GM23338 (cell line): Measurements from ENCODE around the gene SLC13A4. TPM values are rescaled to one million over a fixed set of nuclear protein-coding genes. Genes with fewer than 3 reads are reported as not detected.

Source experiments
- ATAC-seq: fragments of 200-7000 bp; cut with Tn5 transposase; 3 replicates; pipeline ENCODE4 v1.9.1; 2020
- DNase-seq: peaks from one replicate; pipeline ENCODE4 v3.0.0-alpha.2; 2015; ENCODE audit warnings: low spot score
- H2AFZ ChIP-seq: fragments of 200-600 bp; sonication (generic); 2 replicates; pipeline ENCODE4 v1.8.0; 2016; ENCODE audit warnings: antibody characterized with exemption, mild to moderate bottlenecking, moderate library complexity
- H3F3A ChIP-seq: fragments of 200-600 bp; sonication (generic); replicated peaks from 2 replicates; pipeline ENCODE4 v1.8.0; 2017; ENCODE audit warnings: antibody characterized with exemption, mixed run types, low read depth
- H3K27ac ChIP-seq: fragments of 200-600 bp; sonication (generic); 2 replicates; pipeline ENCODE4 v1.6.1; 2016; ENCODE audit warnings: low read depth
- H3K27me3 ChIP-seq: fragments of 200-600 bp; sonication (generic); 2 replicates; pipeline ENCODE4 v1.8.0; 2016; ENCODE audit warnings: mild to moderate bottlenecking, mixed run types, moderate library complexity; ENCODE audit not compliant: insufficient read depth
- H3K36me3 ChIP-seq: fragments of 200-600 bp; sonication (generic); 2 replicates; pipeline ENCODE4 v1.8.0; 2016; ENCODE audit warnings: mild to moderate bottlenecking; ENCODE audit not compliant: insufficient read depth
- H3K4me1 ChIP-seq: fragments of 200-600 bp; sonication (generic); 2 replicates; pipeline ENCODE4 v1.8.0; 2016; ENCODE audit warnings: mild to moderate bottlenecking, moderate library complexity; ENCODE audit not compliant: insufficient read depth
- H3K4me2 ChIP-seq: fragments of 200-600 bp; sonication (generic); 2 replicates; pipeline ENCODE4 v1.7.1; 2017; ENCODE audit warnings: mixed run types
- H3K4me3 ChIP-seq: fragments of 200-600 bp; sonication (generic); 2 replicates; pipeline ENCODE4 v1.6.1; 2016; ENCODE audit warnings: mixed run types
- H3K79me2 ChIP-seq: fragments of 200-600 bp; sonication (generic); replicated peaks from 2 replicates; pipeline ENCODE4 v1.8.0; 2017; ENCODE audit warnings: mild to moderate bottlenecking; ENCODE audit not compliant: insufficient read depth
- H3K9me2 ChIP-seq: fragments of 200-600 bp; sonication (generic); 2 replicates; pipeline ENCODE4 v1.8.0; 2017; ENCODE audit not compliant: insufficient read depth
- H4K20me1 ChIP-seq: fragments of 200-600 bp; sonication (generic); replicated peaks from 2 replicates; pipeline ENCODE4 v1.8.0; 2017; ENCODE audit warnings: mild to moderate bottlenecking; ENCODE audit not compliant: insufficient read depth
- H3K27ac Mint-ChIP-seq: 2 replicates; pipeline ENCODE4 v1.8.0; 2020; ENCODE audit warnings: inconsistent platforms, mild to moderate bottlenecking, moderate library complexity, mixed read lengths
- H3K27me3 Mint-ChIP-seq: 3 replicates; pipeline ENCODE4 v1.8.0; 2022; ENCODE audit warnings: low read depth, mild to moderate bottlenecking, moderate library complexity, mixed read lengths, inconsistent platforms; ENCODE audit not compliant: insufficient read depth, poor library complexity
- H3K36me3 Mint-ChIP-seq: 3 replicates; pipeline ENCODE4 v1.8.0; 2021; ENCODE audit warnings: low read depth, mild to moderate bottlenecking, inconsistent platforms, moderate library complexity, mixed read lengths
- H3K4me1 Mint-ChIP-seq: 3 replicates; pipeline ENCODE4 v1.8.0; 2020; ENCODE audit warnings: mild to moderate bottlenecking, inconsistent platforms, mixed read lengths
- H3K4me3 Mint-ChIP-seq: 3 replicates; pipeline ENCODE4 v1.8.0; 2021; ENCODE audit warnings: moderate library complexity, mild to moderate bottlenecking, inconsistent platforms, mixed read lengths
- H3K9me3 Mint-ChIP-seq: 3 replicates; pipeline ENCODE4 v1.8.0; 2020; ENCODE audit warnings: moderate library complexity, mild to moderate bottlenecking, inconsistent platforms, mixed read lengths
- CREB1 ChIP-seq: fragments of 250-450 bp; sonication (Bioruptor Pico); IDR thresholded peaks from 2 replicates; pipeline ENCODE4 v1.5.0; 2020; ENCODE audit warnings: low read depth, mild to moderate bottlenecking, moderate library complexity
- CTCF ChIP-seq, 2 experiments: fragments of 200-600 bp in 1 of 2; sonication (generic) in 1 of 2; conservative IDR thresholded peaks; 2 replicates each; pipeline versions ENCODE4 v1.5.1 to v1.6.1; 2016 to 2017; ENCODE audit warnings: antibody characterized with exemption in 2 of 2, low read depth in 2 of 2, mild to moderate bottlenecking in 2 of 2, moderate library complexity in 1 of 2
- ETS1 ChIP-seq: IDR thresholded peaks from 2 replicates; pipeline ENCODE4 v1.6.1; 2016; ENCODE audit warnings: antibody characterized with exemption
- EZH2 ChIP-seq: fragments of 200-600 bp; sonication (generic); IDR thresholded peaks from one replicate; pipeline ENCODE4 v1.8.0; 2017; ENCODE audit warnings: antibody characterized with exemption, mild to moderate bottlenecking, low read depth; ENCODE audit not compliant: unreplicated experiment
- EZH2phosphoT487 ChIP-seq: fragments of 200-600 bp; sonication (generic); IDR thresholded peaks from one replicate; pipeline ENCODE4 v1.8.1; 2018; ENCODE audit warnings: antibody characterized with exemption; ENCODE audit not compliant: unreplicated experiment
- JUNB ChIP-seq: IDR thresholded peaks from one replicate; pipeline ENCODE4 v1.6.1; 2016; ENCODE audit warnings: antibody characterized with exemption; ENCODE audit not compliant: unreplicated experiment
- NANOG ChIP-seq: IDR thresholded peaks from 2 replicates; pipeline ENCODE4 v1.6.1; 2016; ENCODE audit warnings: antibody characterized with exemption, borderline replicate concordance
- POLR2AphosphoS5 ChIP-seq: IDR thresholded peaks from 2 replicates; pipeline ENCODE4 v1.6.1; 2016; ENCODE audit warnings: antibody characterized with exemption, low read depth
- STAT1 ChIP-seq: IDR thresholded peaks from one replicate; pipeline ENCODE4 v1.6.1; 2016; ENCODE audit warnings: antibody characterized with exemption; ENCODE audit not compliant: unreplicated experiment
- ZNF114 ChIP-seq: fragments of 250-450 bp; sonication (Bioruptor Pico); IDR thresholded peaks from 2 replicates; pipeline ENCODE4 v1.5.0; 2020; ENCODE audit warnings: mild to moderate bottlenecking, moderate library complexity
- ZNF331 ChIP-seq: fragments of 250-450 bp; sonication (Bioruptor Pico); IDR thresholded peaks from 2 replicates; pipeline ENCODE4 v1.5.0; 2020; ENCODE audit warnings: low read depth, mild to moderate bottlenecking, moderate library complexity
- polyA plus RNA-seq: library from polyadenylated mRNA; unstranded; fragments of >200 nt; fragmentation: Nextera tagmentation; extraction: Ambion mirVana; gene quantifications from 2 replicates; pipeline ENCODE4 v1.2.1, GENCODE V29; 2016
- total RNA-seq: library from RNA; depleted of rRNA; stranded (reverse); fragments of >200 nt; shearing (Covaris generic); gene quantifications from 2 replicates; pipeline ENCODE4 v1.2.3, GENCODE V29; 2014
- TF ChIP-seq, protein P1 (sequence below): fragments of 250-450 bp; sonication (Bioruptor Pico); IDR thresholded peaks from 2 replicates; pipeline ENCODE4 v1.5.0; 2020; ENCODE audit warnings: mild to moderate bottlenecking, moderate library complexity
- TF ChIP-seq, protein P2 (sequence below): IDR thresholded peaks from one replicate; pipeline ENCODE4 v1.6.1; 2018; ENCODE audit warnings: antibody characterized with exemption; ENCODE audit not compliant: unreplicated experiment

Gene SLC13A4
- total and polyA plus RNA-seq, 2 experiments from 2014 or later: 1.7 to 2.3 TPM

DNA sequence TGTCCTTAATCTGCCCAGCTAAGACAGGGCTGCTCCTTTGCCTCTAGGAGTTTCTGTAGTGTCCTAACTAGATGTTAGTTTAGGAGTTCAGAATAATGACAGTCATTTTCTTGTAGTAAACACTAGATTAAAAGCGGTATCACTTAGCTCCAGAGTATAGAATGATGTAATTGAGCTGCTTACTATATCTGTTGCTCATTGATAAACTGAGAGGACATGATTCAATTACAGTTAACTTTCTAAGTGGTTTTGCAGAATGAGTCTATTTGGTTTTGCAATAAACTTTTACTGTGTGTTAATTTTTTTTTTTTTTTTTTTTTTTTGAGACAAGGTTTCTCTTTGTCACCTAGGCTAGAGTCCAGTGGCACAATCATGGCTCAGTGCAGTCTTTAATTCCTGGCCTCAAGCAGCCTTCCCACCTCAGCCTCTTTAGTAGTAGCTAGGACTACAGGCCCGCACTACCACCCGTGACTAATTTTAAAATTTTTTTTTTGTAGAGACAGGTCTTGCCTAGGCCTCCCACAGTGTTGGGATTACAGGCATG lies 63.9 kb downstream of the SLC13A4 start:
- H3K4me1 Mint-ChIP-seq: peaks cover 13% of the 10 kb centered on the region; the same call in 2 of the 3 replicates
- Histone ChIP-seq H3K27ac (no peak overlapping the region), H3K36me3 (no peaks in the 10 kb centered on the region), H2AFZ (no peak overlapping the region), H3K9me2 (no peaks in the 10 kb centered on the region), H3K4me1 (peaks cover 13% of the 10 kb centered on the region), H3K27me3 (no peaks in the 10 kb centered on the region), H3F3A (peaks cover 13% of the 10 kb centered on the region; the same call in 1 of the 2 replicates), H4K20me1 (no peaks in the 10 kb centered on the region), H3K4me3 (peak overlapping the region; percentile 97; the same call in 1 of the 2 replicates), H3K79me2 (peaks cover 67% of the 10 kb centered on the region), H3K4me2 (peak overlapping the region; percentile 91)
- DNase-seq: no peak
- no peaks in the 10 kb centered on the region; the same call in 2 of the 3 replicates for H3K9me3 Mint-ChIP-seq
- H3K27ac Mint-ChIP-seq: peak overlapping the region; percentile 65; the same call in 1 of the 2 replicates
- TF ChIP-seq, protein P1, sequence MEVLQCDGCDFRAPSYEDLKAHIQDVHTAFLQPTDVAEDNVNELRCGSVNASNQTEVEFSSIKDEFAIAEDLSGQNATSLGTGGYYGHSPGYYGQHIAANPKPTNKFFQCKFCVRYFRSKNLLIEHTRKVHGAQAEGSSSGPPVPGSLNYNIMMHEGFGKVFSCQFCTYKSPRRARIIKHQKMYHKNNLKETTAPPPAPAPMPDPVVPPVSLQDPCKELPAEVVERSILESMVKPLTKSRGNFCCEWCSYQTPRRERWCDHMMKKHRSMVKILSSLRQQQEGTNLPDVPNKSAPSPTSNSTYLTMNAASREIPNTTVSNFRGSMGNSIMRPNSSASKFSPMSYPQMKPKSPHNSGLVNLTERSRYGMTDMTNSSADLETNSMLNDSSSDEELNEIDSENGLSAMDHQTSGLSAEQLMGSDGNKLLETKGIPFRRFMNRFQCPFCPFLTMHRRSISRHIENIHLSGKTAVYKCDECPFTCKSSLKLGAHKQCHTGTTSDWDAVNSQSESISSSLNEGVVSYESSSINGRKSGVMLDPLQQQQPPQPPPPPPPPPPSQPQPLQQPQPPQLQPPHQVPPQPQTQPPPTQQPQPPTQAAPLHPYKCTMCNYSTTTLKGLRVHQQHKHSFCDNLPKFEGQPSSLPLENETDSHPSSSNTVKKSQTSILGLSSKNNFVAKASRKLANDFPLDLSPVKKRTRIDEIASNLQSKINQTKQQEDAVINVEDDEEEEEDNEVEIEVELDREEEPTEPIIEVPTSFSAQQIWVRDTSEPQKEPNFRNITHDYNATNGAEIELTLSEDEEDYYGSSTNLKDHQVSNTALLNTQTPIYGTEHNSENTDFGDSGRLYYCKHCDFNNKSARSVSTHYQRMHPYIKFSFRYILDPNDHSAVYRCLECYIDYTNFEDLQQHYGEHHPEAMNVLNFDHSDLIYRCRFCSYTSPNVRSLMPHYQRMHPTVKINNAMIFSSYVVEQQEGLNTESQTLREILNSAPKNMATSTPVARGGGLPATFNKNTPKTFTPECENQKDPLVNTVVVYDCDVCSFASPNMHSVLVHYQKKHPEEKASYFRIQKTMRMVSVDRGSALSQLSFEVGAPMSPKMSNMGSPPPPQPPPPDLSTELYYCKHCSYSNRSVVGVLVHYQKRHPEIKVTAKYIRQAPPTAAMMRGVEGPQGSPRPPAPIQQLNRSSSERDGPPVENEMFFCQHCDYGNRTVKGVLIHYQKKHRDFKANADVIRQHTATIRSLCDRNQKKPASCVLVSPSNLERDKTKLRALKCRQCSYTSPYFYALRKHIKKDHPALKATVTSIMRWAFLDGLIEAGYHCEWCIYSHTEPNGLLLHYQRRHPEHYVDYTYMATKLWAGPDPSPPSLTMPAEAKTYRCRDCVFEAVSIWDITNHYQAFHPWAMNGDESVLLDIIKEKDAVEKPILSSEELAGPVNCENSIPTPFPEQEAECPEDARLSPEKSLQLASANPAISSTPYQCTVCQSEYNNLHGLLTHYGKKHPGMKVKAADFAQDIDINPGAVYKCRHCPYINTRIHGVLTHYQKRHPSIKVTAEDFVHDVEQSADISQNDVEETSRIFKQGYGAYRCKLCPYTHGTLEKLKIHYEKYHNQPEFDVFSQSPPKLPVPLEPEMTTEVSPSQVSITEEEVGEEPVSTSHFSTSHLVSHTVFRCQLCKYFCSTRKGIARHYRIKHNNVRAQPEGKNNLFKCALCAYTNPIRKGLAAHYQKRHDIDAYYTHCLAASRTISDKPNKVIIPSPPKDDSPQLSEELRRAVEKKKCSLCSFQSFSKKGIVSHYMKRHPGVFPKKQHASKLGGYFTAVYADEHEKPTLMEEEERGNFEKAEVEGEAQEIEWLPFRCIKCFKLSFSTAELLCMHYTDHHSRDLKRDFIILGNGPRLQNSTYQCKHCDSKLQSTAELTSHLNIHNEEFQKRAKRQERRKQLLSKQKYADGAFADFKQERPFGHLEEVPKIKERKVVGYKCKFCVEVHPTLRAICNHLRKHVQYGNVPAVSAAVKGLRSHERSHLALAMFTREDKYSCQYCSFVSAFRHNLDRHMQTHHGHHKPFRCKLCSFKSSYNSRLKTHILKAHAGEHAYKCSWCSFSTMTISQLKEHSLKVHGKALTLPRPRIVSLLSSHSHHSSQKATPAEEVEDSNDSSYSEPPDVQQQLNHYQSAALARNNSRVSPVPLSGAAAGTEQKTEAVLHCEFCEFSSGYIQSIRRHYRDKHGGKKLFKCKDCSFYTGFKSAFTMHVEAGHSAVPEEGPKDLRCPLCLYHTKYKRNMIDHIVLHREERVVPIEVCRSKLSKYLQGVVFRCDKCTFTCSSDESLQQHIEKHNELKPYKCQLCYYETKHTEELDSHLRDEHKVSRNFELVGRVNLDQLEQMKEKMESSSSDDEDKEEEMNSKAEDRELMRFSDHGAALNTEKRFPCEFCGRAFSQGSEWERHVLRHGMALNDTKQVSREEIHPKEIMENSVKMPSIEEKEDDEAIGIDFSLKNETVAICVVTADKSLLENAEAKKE (CRISPR knock-in tag): no peak
- TF ChIP-seq STAT1 (no peak), ETS1 (no peak), POLR2AphosphoS5 (no peak), JUNB (no peak), ZNF331 (CRISPR knock-in tag) (no peak), CTCF (conservative IDR thresholded peaks at IDR 0.05; ENCODE audit: low read depth in 2 of 2) (no peak), ZNF114 (CRISPR knock-in tag) (no peak), NANOG (no peak), EZH2phosphoT487 (no peak), EZH2 (no peak), CREB1 (CRISPR knock-in tag) (no peak)
- TF ChIP-seq, protein P2, sequence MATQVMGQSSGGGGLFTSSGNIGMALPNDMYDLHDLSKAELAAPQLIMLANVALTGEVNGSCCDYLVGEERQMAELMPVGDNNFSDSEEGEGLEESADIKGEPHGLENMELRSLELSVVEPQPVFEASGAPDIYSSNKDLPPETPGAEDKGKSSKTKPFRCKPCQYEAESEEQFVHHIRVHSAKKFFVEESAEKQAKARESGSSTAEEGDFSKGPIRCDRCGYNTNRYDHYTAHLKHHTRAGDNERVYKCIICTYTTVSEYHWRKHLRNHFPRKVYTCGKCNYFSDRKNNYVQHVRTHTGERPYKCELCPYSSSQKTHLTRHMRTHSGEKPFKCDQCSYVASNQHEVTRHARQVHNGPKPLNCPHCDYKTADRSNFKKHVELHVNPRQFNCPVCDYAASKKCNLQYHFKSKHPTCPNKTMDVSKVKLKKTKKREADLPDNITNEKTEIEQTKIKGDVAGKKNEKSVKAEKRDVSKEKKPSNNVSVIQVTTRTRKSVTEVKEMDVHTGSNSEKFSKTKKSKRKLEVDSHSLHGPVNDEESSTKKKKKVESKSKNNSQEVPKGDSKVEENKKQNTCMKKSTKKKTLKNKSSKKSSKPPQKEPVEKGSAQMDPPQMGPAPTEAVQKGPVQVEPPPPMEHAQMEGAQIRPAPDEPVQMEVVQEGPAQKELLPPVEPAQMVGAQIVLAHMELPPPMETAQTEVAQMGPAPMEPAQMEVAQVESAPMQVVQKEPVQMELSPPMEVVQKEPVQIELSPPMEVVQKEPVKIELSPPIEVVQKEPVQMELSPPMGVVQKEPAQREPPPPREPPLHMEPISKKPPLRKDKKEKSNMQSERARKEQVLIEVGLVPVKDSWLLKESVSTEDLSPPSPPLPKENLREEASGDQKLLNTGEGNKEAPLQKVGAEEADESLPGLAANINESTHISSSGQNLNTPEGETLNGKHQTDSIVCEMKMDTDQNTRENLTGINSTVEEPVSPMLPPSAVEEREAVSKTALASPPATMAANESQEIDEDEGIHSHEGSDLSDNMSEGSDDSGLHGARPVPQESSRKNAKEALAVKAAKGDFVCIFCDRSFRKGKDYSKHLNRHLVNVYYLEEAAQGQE: no peak
- peaks cover 26% of the 10 kb centered on the region for H3K36me3 Mint-ChIP-seq
- H3K4me3 Mint-ChIP-seq: peak overlapping the region; percentile 98
- ATAC-seq: no peak
- H3K27me3 Mint-ChIP-seq: peaks cover 4% of the 10 kb centered on the region
